Dermis blood vessel endothelial cell (primary cell): ENCODE results near the gene THSD4. TPM values are rescaled to one million over a fixed set of nuclear protein-coding genes. Genes with fewer than 3 reads are reported as not detected.

ENCODE experiments used
- DNase-seq: peaks from one replicate; pipeline ENCODE4 v3.0.0; 2010
- total RNA-seq: library from RNA; depleted of rRNA; stranded (reverse); fragments of >200 nt; gene quantifications from 2 replicates; pipeline ENCODE4 v1.2.3, GENCODE V29; 2014

The THSD4 gene
- total RNA-seq, 1 donor from 2014 or later, result 34.2 TPM

- no peak for DNase-seq
Measured at GRCh38 chr15:71098920-71099319, 16.4 kb upstream of the THSD4 start.

- peak; percentile 73 for DNase-seq
Measured at GRCh38 chr15:71103102-71103676, 12.1 kb upstream of the THSD4 start.

GRCh38 chr15:71104636-71105035 is 10.6 kb upstream of the THSD4 start:
- DNase-seq, result no peak

DNA sequence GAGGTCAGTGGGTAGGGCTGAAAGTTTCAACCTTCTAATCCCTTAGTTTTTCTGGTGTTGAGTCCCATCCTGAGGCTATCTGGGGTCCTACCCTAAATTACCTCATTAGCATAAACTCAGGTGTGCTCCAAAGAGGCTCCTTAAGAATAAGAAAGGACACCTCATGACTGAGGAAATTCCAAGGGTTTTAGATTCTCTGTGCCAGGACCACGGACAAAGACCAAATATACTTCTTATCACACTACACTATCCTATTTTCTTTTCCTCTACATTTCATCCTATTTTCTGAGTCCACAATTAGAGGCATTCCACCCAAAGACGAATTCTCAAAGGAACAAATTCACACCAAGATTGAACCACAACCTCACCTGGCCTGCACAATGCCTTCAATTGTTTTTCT is 9.8 kb upstream of the THSD4 start:
- no peak for DNase-seq

DNA sequence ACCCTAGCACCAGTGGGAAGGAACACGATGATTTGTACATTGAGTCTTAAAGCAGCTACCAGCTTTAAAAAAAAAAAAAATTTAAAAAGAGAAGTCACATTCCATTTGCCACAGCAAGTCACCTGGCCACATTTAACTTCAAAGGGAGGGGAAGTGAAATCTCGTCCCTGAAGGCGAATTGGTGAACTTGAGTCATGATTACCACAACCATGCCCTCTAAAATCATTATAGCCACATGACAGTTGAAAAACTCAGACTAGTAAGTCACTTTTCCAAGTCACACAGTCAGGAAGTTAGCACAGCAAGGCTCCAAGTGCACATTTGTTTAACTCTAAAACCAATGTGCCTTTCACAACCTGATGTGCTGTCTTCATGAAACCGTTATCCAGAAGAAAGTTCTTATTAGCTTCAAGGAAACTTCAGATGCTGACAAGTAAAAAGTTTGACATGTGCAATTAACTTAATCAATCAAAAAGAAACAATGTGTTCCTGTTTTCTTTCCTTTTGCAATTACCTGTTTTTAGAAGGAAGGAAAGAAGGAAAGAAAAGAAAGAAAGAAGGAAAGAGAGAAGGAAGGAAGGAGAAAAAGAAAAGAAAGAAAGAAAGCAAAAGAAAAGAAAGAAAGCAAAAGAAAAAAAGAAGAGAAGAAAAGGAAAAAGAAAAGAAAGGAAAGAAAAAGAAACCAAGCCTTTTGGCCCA is 8.3 kb upstream of the THSD4 start:
- no peak for DNase-seq

DNA sequence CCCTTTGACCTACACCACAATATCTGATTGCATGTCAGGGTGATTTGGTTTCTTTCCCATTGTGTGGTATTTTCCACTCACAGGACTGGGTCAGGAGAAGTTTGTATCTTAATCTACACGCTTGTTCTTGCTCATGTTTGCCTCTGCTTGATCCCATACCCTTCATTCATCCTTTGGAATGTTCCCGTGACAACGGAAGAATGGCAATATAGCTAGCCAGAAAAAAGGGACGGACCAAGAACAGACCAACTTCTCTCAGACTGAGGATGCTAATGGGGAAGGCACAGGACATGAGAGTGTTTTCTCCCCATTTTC is 7.8 kb upstream of the THSD4 start:
- no peak for DNase-seq

GRCh38 chr15:71109130-71109529 is 6.1 kb upstream of the THSD4 start:
- no peak for DNase-seq

DNA sequence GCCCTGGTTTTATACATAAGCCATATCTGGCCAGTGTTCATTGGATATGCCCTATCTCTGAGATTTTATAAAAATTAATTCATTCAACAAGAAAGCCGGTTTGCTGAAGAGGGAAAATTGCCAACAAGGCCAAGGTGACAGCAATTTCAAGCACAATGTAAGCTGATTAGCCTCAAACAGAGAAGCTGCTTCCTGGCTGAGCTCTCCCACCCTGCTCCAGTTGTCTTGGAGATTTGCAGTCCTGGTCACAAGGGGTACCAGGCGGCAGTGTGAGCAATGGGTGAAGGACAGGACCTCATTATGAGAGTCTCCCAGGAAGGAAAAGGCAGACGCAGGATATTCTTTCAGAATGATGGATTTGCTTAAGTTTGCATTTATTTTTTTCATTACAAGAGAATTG is 5.4 kb upstream of the THSD4 start:
- DNase-seq, result no peak

- no peak for DNase-seq
Measured at GRCh38 chr15:71110405-71111180, 4.7 kb upstream of the THSD4 start.

DNA sequence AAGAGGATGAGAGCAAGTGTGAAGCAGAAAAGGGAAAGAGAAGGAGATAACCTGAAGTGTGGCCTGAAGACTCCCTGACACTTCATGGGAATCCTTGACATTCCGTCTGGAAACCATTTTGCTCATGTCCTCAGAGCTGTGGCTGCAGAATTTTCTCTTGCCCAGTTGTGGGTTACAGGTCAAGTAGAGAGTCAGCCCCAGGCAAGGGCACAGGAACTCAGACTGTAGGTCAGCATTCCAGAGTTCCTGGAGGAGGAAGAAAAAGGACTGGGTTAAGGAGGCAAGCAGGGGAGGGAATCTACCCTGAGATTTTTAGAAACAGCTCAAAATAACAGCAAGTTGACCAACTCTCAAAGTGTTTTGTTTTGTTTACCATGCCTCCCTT is 4.1 kb upstream of the THSD4 start:
- no peak for DNase-seq

DNA sequence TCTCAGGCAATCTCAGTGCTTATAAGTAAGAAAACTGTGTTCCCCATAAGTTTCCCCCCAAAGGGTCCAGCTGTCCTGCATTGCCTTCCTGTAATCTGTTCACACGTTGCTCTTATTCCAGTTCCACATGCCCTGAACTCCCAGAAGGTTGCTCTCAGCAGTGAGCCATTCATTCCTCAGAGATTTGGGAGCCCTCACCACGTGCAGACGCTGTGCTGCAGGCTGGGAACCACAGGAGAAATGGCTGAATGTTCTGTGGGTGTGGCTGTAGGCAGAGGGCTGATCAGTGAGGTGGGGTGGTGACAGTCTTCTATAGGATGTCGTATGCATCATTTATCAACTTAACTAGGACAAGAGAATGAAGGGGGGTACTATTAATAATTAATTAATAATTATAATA is 3.3 kb upstream of the THSD4 start:
- DNase-seq, result no peak

DNA sequence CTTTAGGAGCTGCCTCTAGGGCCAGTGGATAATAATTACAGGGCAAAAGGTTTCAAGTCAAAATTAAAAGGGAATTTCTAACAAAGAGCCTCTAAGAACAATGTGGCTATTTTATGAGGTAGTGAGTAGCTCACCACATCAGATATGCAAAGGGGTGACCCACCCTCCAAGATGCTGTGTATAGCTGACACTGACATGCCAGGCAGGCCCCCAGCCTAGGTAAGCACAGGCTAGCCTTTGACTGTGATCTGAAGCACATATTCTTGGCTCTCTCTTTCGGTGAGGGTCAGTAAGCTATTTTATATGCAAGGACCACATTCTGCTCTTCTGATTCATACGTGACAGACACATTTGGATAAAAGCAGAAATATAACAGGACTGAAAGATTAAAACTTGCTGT is 2.8 kb upstream of the THSD4 start:
- DNase-seq, result no peak

DNA sequence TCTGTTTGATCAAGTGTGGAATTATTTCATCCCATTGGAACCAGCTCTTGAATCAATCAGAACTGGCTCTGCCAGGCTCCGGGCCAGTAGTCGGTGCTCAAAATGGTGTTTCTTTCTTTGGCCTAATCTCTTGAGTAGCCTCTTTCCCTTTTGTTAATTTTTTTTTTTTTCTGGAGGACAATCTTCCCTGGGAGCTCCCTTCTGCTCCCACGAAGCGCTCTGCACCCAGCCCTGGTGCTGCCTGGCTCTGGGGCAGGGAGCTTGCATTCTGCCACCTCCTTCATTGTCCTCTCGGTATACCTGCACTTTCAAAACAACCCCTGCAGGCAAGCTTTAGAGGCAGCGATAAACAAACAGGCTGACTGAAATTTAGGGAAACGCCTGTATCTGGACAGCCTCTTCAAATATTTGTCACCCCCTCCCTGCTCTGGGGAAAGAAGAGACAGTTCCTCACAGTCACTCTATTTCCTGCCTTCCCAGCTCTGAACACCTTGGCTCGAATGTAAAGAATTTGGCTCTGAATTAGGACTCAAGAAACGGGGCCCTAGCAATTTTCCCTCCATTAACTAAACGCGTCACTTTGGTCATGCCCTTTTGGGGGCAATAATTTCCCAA is 1.1 kb upstream of the THSD4 start:
- DNase-seq, result no peak

- peak; percentile 65 for DNase-seq
Measured at GRCh38 chr15:71115567-71116351, 488 bp downstream of the THSD4 start.

GRCh38 chr15:71116366-71116765 is 1.1 kb downstream of the THSD4 start:
- no peak for DNase-seq

GRCh38 chr15:71116942-71117341 is 1.7 kb downstream of the THSD4 start:
- DNase-seq, result peak; percentile 42

GRCh38 chr15:71117714-71118305 is 2.5 kb downstream of the THSD4 start:
- DNase-seq, result no peak

GRCh38 chr15:71118345-71118744 is 3.1 kb downstream of the THSD4 start:
- no peak for DNase-seq

DNA sequence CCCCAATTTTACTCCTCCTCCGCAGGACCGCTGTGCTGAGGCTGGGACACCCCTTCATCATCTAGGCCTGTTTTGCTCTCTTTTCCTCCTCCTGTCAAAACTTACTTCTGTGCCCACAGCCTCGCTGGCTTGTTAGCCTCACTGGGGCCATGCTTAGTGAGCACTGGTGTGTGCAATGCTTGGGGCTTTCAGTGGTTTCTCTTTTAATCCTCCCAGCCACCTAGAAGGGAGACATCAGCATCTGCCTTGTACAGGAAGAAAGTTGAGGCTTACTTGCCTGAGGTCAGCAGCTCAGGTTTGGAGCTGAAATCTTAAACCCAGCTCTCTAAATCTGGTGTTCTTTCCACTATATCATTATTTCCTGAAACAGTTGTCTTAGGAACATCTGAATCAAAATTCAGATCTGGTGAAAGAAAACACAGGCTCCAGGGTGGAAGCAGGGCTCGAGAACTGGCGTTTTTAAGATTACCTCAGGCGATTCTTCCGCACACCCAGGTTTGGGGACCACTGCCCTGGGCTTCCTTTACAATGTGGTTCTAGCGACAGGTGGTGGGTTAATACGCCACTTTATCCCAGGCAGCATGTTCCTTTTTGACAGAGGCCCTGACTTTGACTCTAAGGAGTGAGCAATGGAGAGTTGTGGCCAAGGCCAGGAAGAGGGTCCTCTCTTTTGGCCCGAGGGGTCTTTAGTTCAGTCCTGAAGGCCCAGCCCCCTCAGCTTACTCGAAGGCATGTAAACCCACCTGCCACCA is 3.8 kb downstream of the THSD4 start:
- DNase-seq, result no peak

- DNase-seq, result no peak
Measured at GRCh38 chr15:71120428-71120944, 5.2 kb downstream of the THSD4 start.

- DNase-seq, result no peak
Measured at GRCh38 chr15:71121442-71121841, 6.2 kb downstream of the THSD4 start.
